ENCODE data around the gene PRTFDC1. TPM values are rescaled to one million over a fixed set of nuclear protein-coding genes. Genes with fewer than 3 reads are reported as not detected.

Gene PRTFDC1
- total RNA-seq, 1 donor from 2014 or later, result 9.1 TPM

DNA sequence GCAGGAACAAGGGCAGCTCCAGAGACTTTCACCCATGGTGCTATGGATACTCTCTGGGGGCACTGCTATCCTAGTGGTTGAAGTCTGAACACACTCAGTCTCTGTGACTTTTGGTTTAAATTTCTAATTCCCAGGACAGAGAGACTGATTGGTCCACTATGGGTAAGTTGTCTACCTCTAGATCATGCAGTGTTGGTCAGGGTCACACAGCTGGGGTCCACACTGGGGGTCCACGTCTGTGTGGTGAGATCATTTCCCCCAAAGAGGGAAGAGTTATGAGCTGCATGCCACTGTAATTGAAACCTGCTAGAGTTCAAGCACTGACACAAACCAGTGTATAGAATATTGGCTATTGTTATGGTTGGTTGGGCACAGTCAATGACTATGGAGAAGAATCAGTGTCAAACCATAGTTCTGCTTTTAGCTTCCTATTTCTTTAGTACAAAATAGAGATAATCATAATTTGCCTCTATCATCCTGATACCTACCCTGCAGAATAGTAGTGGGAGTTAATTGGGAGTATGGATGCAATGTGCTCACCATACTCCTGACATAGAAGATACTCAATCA is 101.6 kb downstream of the PRTFDC1 start:
- H3K4me1 Mint-ChIP-seq (ENCODE audit: low read depth, unreplicated experiment), result no peaks in the 10 kb centered on the region

DNA sequence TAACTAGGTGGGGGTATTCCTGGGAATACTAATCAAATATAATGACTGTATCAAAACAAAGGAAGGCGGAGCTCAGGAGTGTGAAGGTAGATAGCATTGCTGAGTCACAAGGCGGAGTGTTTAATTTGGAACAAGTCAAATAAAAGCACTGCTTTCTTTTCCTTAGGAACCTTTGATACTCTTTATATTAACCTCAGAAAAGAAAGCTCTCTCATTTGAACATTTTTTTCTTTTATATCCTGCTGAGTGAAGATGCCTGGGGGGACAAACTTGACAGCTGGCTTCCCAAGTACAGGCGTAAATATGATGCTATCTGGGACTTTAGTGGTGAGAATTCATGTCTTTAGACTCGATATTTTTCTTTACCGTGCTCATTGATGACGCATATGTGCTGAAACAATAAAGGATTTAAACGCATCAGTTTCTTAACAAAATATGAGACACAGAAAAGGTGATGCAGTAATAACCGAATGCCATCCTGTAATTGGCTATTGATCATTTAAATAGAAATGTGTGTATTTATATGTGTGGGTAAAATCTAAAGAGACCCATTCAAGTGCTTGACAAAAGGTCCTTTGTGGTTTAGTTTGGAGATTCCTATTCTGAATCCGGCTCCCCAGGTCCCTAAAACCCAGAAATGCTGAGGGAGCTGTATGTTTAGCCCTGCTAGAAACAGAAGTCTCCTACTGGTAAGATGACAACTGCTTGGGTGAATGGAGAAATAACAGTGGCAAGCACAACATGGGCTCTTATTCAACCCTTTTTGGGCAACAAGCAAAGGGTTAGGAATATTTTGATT is 102.7 kb downstream of the PRTFDC1 start:
- Histone ChIP-seq H3K27me3 (ENCODE audit: insufficient read depth, low read length) (no peaks in the 10 kb centered on the region), H3K36me3 (ENCODE audit: insufficient read depth, low read length) (no peaks in the 10 kb centered on the region), H3K9ac (ENCODE audit: low read length) (peak overlapping the region; percentile 37), H3K9me3 (ENCODE audit: insufficient read depth, low read depth, low read length) (no peaks in the 10 kb centered on the region), H3K4me2 (ENCODE audit: low read length) (peak overlapping the region; percentile 68), H3K4me1 (ENCODE audit: insufficient read depth, low read length) (peaks cover 32% of the 10 kb centered on the region), H2AFZ (ENCODE audit: low read depth, low read length) (no peak overlapping the region), H3K4me3 (ENCODE audit: insufficient read depth, low read depth, low read length) (peak overlapping the region; percentile 22), H3K79me2 (ENCODE audit: insufficient read depth, low read length) (no peaks in the 10 kb centered on the region), H4K20me1 (ENCODE audit: insufficient read depth, low read length) (no peaks in the 10 kb centered on the region), H3K27ac (ENCODE audit: low read depth, low read length) (peak overlapping the region; percentile 57)
- H3K4me3 Mint-ChIP-seq (ENCODE audit: unreplicated experiment), result no peak overlapping the region
- TF ChIP-seq, protein P1, sequence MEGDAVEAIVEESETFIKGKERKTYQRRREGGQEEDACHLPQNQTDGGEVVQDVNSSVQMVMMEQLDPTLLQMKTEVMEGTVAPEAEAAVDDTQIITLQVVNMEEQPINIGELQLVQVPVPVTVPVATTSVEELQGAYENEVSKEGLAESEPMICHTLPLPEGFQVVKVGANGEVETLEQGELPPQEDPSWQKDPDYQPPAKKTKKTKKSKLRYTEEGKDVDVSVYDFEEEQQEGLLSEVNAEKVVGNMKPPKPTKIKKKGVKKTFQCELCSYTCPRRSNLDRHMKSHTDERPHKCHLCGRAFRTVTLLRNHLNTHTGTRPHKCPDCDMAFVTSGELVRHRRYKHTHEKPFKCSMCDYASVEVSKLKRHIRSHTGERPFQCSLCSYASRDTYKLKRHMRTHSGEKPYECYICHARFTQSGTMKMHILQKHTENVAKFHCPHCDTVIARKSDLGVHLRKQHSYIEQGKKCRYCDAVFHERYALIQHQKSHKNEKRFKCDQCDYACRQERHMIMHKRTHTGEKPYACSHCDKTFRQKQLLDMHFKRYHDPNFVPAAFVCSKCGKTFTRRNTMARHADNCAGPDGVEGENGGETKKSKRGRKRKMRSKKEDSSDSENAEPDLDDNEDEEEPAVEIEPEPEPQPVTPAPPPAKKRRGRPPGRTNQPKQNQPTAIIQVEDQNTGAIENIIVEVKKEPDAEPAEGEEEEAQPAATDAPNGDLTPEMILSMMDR (IDR thresholded peaks at IDR 0.05; ENCODE audit: insufficient read depth, low read depth, low read length), result no peak
- no peak for TF ChIP-seq EZH2 (IDR thresholded peaks at IDR 0.05; ENCODE audit: insufficient read depth, low read length)
- no peak overlapping the region for H3K27ac Mint-ChIP-seq (ENCODE audit: unreplicated experiment)
- H3K27me3 Mint-ChIP-seq (ENCODE audit: low read depth, unreplicated experiment), result no peaks in the 10 kb centered on the region
- H3K9me3 Mint-ChIP-seq (ENCODE audit: unreplicated experiment), result no peaks in the 10 kb centered on the region
- no peaks in the 10 kb centered on the region for H3K4me1 Mint-ChIP-seq (ENCODE audit: low read depth, unreplicated experiment)
- DNase-seq (ENCODE audit: low read depth), result peak; percentile 55
- no peak for FAIRE-seq
- H3K36me3 Mint-ChIP-seq (ENCODE audit: low read depth, unreplicated experiment), result peaks cover 3% of the 10 kb centered on the region

More for the DNA sequence above, 101.6 kb downstream of the PRTFDC1 start:
- no peaks in the 10 kb centered on the region for H3K9me3 Mint-ChIP-seq (ENCODE audit: unreplicated experiment)
- no peak overlapping the region for H3K27ac Mint-ChIP-seq (ENCODE audit: unreplicated experiment)
- Histone ChIP-seq H4K20me1 (ENCODE audit: insufficient read depth, low read length) (no peaks in the 10 kb centered on the region), H3K27me3 (ENCODE audit: insufficient read depth, low read length) (no peaks in the 10 kb centered on the region), H3K9ac (ENCODE audit: low read length) (no peak overlapping the region), H3K79me2 (ENCODE audit: insufficient read depth, low read length) (no peaks in the 10 kb centered on the region), H3K4me1 (ENCODE audit: insufficient read depth, low read length) (peaks cover 32% of the 10 kb centered on the region), H3K36me3 (ENCODE audit: insufficient read depth, low read length) (no peaks in the 10 kb centered on the region), H2AFZ (ENCODE audit: low read depth, low read length) (no peak overlapping the region), H3K27ac (ENCODE audit: low read depth, low read length) (no peak overlapping the region), H3K9me3 (ENCODE audit: insufficient read depth, low read depth, low read length) (no peaks in the 10 kb centered on the region), H3K4me2 (ENCODE audit: low read length) (no peak overlapping the region), H3K4me3 (ENCODE audit: insufficient read depth, low read depth, low read length) (no peak overlapping the region)
- no peak overlapping the region for H3K4me3 Mint-ChIP-seq (ENCODE audit: unreplicated experiment)
- peaks cover 3% of the 10 kb centered on the region for H3K36me3 Mint-ChIP-seq (ENCODE audit: low read depth, unreplicated experiment)
- TF ChIP-seq, protein P1 (IDR thresholded peaks at IDR 0.05; ENCODE audit: insufficient read depth, low read depth, low read length), result no peak
- TF ChIP-seq EZH2 (IDR thresholded peaks at IDR 0.05; ENCODE audit: insufficient read depth, low read length), result no peak
- FAIRE-seq, result no peak
- H3K27me3 Mint-ChIP-seq (ENCODE audit: low read depth, unreplicated experiment), result no peaks in the 10 kb centered on the region
- no peak for DNase-seq (ENCODE audit: low read depth)

DNA sequence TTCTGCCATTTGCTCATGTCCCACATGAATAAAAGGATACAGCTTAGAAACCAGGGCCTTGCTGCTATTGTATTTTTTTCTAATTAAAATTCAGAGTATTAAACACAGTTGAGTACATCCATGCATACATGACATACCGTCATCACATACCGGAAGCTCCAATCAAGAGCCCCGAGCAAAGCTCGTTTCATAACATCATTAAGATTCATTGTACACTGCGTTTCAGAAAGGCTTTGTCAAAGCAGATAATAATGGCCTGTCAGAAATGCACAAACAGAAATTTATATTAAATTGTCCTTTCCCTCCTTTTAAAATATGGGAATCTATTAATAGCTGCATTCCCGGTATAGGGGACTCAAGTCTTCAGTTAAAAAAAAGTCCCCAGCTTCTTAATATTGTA is 103.4 kb downstream of the PRTFDC1 start:
- peak; percentile 41 for DNase-seq (ENCODE audit: low read depth)
- TF ChIP-seq EZH2 (IDR thresholded peaks at IDR 0.05; ENCODE audit: insufficient read depth, low read length), result no peak
- TF ChIP-seq, protein P1 (IDR thresholded peaks at IDR 0.05; ENCODE audit: insufficient read depth, low read depth, low read length), result no peak
- no peaks in the 10 kb centered on the region for H4K20me1 ChIP-seq (ENCODE audit: insufficient read depth, low read length)
- Mint-ChIP-seq H3K4me3 (ENCODE audit: unreplicated experiment) (no peak overlapping the region), H3K4me1 (ENCODE audit: low read depth, unreplicated experiment) (no peaks in the 10 kb centered on the region), H3K9me3 (ENCODE audit: unreplicated experiment) (no peaks in the 10 kb centered on the region), H3K36me3 (ENCODE audit: low read depth, unreplicated experiment) (peaks cover 3% of the 10 kb centered on the region), H3K27ac (ENCODE audit: unreplicated experiment) (no peak overlapping the region), H3K27me3 (ENCODE audit: low read depth, unreplicated experiment) (no peaks in the 10 kb centered on the region)
- H3K4me1 ChIP-seq (ENCODE audit: insufficient read depth, low read length), result peaks cover 32% of the 10 kb centered on the region
- H2AFZ ChIP-seq (ENCODE audit: low read depth, low read length), result no peak overlapping the region
- FAIRE-seq, result no peak
- H3K27me3 ChIP-seq (ENCODE audit: insufficient read depth, low read length), result no peaks in the 10 kb centered on the region
- peak overlapping the region; percentile 68 for H3K4me2 ChIP-seq (ENCODE audit: low read length)
- H3K27ac ChIP-seq (ENCODE audit: low read depth, low read length), result peak overlapping the region; percentile 57
- H3K4me3 ChIP-seq (ENCODE audit: insufficient read depth, low read depth, low read length), result peak overlapping the region; percentile 22
- H3K9me3 ChIP-seq (ENCODE audit: insufficient read depth, low read depth, low read length), result no peaks in the 10 kb centered on the region
- H3K9ac ChIP-seq (ENCODE audit: low read length), result peak overlapping the region; percentile 37
- no peaks in the 10 kb centered on the region for H3K36me3 ChIP-seq (ENCODE audit: insufficient read depth, low read length)
- H3K79me2 ChIP-seq (ENCODE audit: insufficient read depth, low read length), result no peaks in the 10 kb centered on the region
